Naive thymus-derived CD4-positive, alpha-beta T cell (primary cell): Measurements from ENCODE around the gene KIF16B. TPM values are rescaled to one million over a fixed set of nuclear protein-coding genes. Genes with fewer than 3 reads are reported as not detected.

Source experiments
- ATAC-seq: fragments of 150-1000 bp; cut with Tn5 transposase; 2 replicates; pipeline ENCODE4 v1.10.0; 2021; ENCODE audit warnings: mild to moderate bottlenecking, moderate library complexity
- CTCF ChIA-PET: fragments of 350-600 bp; sonication (Branson Sonifier 250); formaldehyde crosslinking; loops from one replicate; lab custom pipeline; 2021; ENCODE audit warnings: antibody characterized with exemption; lab: Charles Lee
- POLR2A ChIA-PET: fragments of 350-600 bp; sonication (Branson Sonifier 250); formaldehyde crosslinking; loops from one replicate; lab custom pipeline; 2021; ENCODE audit warnings: antibody characterized with exemption, inconsistent platforms; lab: Charles Lee
- DNase-seq, 9 donors: peaks; one replicate each; pipeline versions ENCODE4 v3.0.0 to v3.0.0-alpha.2; 2020 to 2022; ENCODE audit warnings: mixed read lengths in 1 of 9
- H3K27ac ChIP-seq: one replicate; pipeline ENCODE4 v1.7.0; 2013; ENCODE audit warnings: mild to moderate bottlenecking, low read depth, low read length, moderate library complexity
- H3K27me3 ChIP-seq, 2 donors: one replicate each; pipeline ENCODE4 v1.7.0; 2013; ENCODE audit warnings: low read length in 2 of 2, mild to moderate bottlenecking in 2 of 2, moderate library complexity in 2 of 2; ENCODE audit not compliant: control insufficient read depth in 2 of 2, insufficient read depth in 2 of 2
- H3K36me3 ChIP-seq, 3 experiments: 1 replicate in 2 of 3; 2 replicates in 1 of 3; pipeline ENCODE4 v1.7.0; 2013; ENCODE audit warnings: low read length in 3 of 3, mild to moderate bottlenecking in 3 of 3, moderate library complexity in 1 of 3; ENCODE audit not compliant: insufficient read depth in 3 of 3, control insufficient read depth in 2 of 3
- H3K4me1 ChIP-seq, 2 donors: one replicate each; pipeline ENCODE4 v1.7.0; 2013; ENCODE audit warnings: low read length in 2 of 2, mild to moderate bottlenecking in 2 of 2, moderate library complexity in 1 of 2; ENCODE audit not compliant: control insufficient read depth in 2 of 2, insufficient read depth in 2 of 2
- H3K4me3 ChIP-seq: 2 replicates; pipeline ENCODE4 v1.7.0; 2013; ENCODE audit warnings: mild to moderate bottlenecking, low read length
- H3K9me3 ChIP-seq, 3 experiments: 1 replicate in 2 of 3; 2 replicates in 1 of 3; pipeline ENCODE4 v1.7.0; 2013; ENCODE audit warnings: low read length in 3 of 3; ENCODE audit not compliant: control insufficient read depth in 2 of 3
- H3K27ac Mint-ChIP-seq, 9 donors: one replicate each; pipeline ENCODE4 v1.8.0; 2020 to 2022; ENCODE audit warnings: mixed read lengths in 9 of 9, mild to moderate bottlenecking in 8 of 9, moderate library complexity in 5 of 9, inconsistent platforms in 2 of 9
- H3K27me3 Mint-ChIP-seq, 5 donors: one replicate each; pipeline ENCODE4 v1.8.0; 2021 to 2022; ENCODE audit warnings: mixed read lengths in 5 of 5, mild to moderate bottlenecking in 1 of 5
- H3K36me3 Mint-ChIP-seq, 5 donors: one replicate each; pipeline ENCODE4 v1.8.0; 2020 to 2022; ENCODE audit warnings: mixed read lengths in 5 of 5, mild to moderate bottlenecking in 3 of 5, inconsistent platforms in 1 of 5
- H3K4me1 Mint-ChIP-seq, 7 donors: one replicate each; pipeline ENCODE4 v1.8.0; 2020 to 2022; ENCODE audit warnings: mixed read lengths in 7 of 7, mild to moderate bottlenecking in 3 of 7, inconsistent platforms in 1 of 7
- H3K4me3 Mint-ChIP-seq, 10 donors: one replicate each; pipeline ENCODE4 v1.8.0; 2020 to 2022; ENCODE audit warnings: mild to moderate bottlenecking in 10 of 10, mixed read lengths in 10 of 10, moderate library complexity in 6 of 10, inconsistent platforms in 2 of 10
- H3K9me3 Mint-ChIP-seq, 11 donors: one replicate each; pipeline ENCODE4 v1.8.0; 2020 to 2022; ENCODE audit warnings: mixed read lengths in 11 of 11, mild to moderate bottlenecking in 4 of 11, inconsistent platforms in 1 of 11, moderate library complexity in 1 of 11
- intact Hi-C, 2 donors: fragments of 100-400 bp; cut with micrococcal nuclease; formaldehyde crosslinking; loops; one replicate each; pipeline ENCODE4 v1.15.1; 2023
- polyA plus RNA-seq, 2 donors: library from polyadenylated mRNA; unstranded; fragments of 300-500 nt; fragmentation: Illumina TruSeq; gene quantifications; one replicate each; pipeline ENCODE4 v1.2.3, GENCODE V29; 2021
- total RNA-seq, 6 experiments: library from RNA in 5 of 6; stranded (reverse) in 5 of 6; gene quantifications; 1 replicate in 5 of 6; 2 replicates in 1 of 6; pipeline ENCODE4 v1.2.3 and lab custom pipeline; 2021 to 2026

KIF16B gene
- total and polyA plus RNA-seq, 7 experiments from 2014 or later = 6.0 to 13.7 (median 10.3) TPM

DNA sequence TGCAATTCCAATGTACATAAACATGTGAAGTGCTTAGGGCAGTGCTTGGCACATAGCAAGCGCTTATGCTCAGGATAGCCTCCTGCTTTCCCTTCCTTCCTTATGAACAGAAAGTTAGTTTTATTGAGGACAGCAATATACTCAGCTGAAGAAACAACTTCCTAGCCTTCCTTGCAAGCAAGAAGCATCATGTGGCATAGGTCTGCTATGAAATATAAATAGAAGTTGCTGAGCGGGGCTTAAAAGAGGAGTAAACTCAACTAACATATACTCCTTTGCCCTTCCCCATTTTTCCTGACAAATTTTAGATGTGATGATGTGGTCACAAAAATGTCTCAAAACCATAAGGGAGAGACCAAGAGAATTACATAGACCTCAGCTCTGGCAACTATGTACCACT, 98.9 kb downstream of the KIF16B start:
- Histone ChIP-seq H3K4me3 (no peak overlapping the region), H3K4me1 (no peaks in the 10 kb centered on the region), H3K27me3 (no peaks in the 10 kb centered on the region), H3K36me3 (no peaks in the 10 kb centered on the region), H3K27ac (no peak overlapping the region), H3K9me3 (no peaks in the 10 kb centered on the region)
- POLR2A ChIA-PET = no interaction called here
- H3K4me3 Mint-ChIP-seq = no peak overlapping the region
- H3K27ac Mint-ChIP-seq = no peak overlapping the region
- peaks cover 0 to 1% (median 0%) of the 10 kb centered on the region in 11 donors for H3K9me3 Mint-ChIP-seq
- DNase-seq (no peak), ATAC-seq (no peak)
- no peaks in the 10 kb centered on the region for H3K27me3 Mint-ChIP-seq
- CTCF ChIA-PET = no interaction called here
- H3K4me1 Mint-ChIP-seq = peaks cover 5 to 16% (median 8%) of the 10 kb centered on the region in 7 donors
- intact Hi-C loops = loop anchor here in 1 of 2 donors (10.0 kb wide), 1 partner anchor 60 kb away; no protein-coding TSS in a partner anchor
- peaks cover 0 to 34% (median 9%) of the 10 kb centered on the region in 5 donors for H3K36me3 Mint-ChIP-seq

DNA sequence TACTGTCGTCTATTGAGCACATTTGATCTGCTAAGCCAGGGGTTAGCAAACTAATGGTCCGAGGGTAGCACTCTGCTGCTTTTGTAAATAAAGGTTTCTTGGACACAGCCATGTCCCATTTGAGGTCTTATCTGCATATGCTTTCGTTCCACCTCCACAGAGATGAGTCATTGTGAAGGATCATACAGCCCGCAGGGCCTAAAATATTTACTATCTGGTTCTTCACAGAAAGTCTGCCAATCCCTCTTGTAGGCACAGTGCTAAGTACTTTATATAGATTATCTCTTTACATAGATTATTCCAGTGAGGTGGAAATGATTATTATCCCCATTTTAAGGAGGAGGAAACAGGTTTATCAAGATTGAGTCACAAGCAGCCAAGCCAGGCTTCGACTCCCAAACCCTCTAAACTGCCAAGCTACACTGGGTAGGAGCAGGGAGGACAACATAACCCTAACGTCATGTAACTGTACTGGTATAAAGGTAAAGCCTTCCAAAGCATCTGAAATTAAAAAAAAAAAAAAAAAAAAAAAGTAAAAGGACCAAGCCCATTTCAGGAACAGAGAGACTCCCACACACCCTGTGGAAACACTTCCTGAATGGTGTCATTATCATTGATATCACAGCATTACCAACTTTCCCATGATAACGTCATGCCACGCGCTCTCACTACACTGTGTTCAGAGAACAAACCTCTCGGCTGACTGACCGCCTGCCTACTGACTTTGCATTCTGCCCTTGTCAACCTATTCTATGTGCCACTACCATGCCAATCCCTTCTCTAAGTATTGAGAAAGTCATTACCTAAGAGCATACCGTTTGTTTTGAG, 101.0 kb downstream of the KIF16B start:
- Histone ChIP-seq H3K4me1 (no peaks in the 10 kb centered on the region), H3K27me3 (no peaks in the 10 kb centered on the region), H3K4me3 (no peak overlapping the region), H3K9me3 (no peaks in the 10 kb centered on the region), H3K36me3 (no peaks in the 10 kb centered on the region), H3K27ac (no peak overlapping the region)
- Mint-ChIP-seq H3K4me1 (peaks cover 0 to 4% (median under 1%) of the 10 kb centered on the region in 7 donors), H3K9me3 (no peaks in the 10 kb centered on the region), H3K27ac (no peak overlapping the region), H3K36me3 (peaks cover 0 to 27% (median 8%) of the 10 kb centered on the region in 5 donors), H3K27me3 (no peaks in the 10 kb centered on the region), H3K4me3 (no peak overlapping the region)
- ChIA-PET POLR2A (no interaction called here), CTCF (interaction anchor here (0.9 kb wide), 1 partner anchor 11 kb away, joined by 3 read pairs; no protein-coding TSS in a partner anchor)
- intact Hi-C loops = loop anchor here in 1 of 2 donors (10.0 kb wide), 1 partner anchor 57 kb away; no protein-coding TSS in a partner anchor
- ATAC-seq = no peak
- DNase-seq = no peak

DNA sequence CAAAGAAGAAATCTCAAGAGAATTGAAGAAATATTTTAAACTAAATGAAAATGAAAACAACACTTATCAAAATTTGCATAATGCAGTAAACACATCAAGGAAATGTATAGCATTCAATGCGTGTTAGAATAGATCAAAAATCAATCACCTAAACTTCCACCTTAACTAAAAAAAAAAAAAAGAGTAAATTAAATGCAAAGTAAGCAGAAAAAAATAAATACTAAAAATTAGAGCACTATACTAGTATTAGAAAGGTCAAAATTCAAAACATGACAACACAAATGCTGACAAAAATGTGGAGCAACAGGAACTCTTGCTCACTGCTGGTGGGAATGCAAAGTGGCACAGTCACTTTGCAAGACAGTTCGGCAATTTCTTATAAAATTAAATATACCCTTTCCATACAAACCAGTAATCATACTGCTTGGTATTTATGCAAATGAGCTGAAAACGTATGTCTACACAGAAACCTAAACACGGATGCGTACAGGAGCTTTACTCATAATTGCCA, 103.8 kb downstream of the KIF16B start:
- no peaks in the 10 kb centered on the region for H3K27me3 Mint-ChIP-seq
- H3K36me3 ChIP-seq = no peaks in the 10 kb centered on the region
- H3K27ac ChIP-seq = no peak overlapping the region
- H3K36me3 Mint-ChIP-seq = peaks cover 0 to 49% (median 27%) of the 10 kb centered on the region in 5 donors
- POLR2A ChIA-PET = no interaction called here
- CTCF ChIA-PET = no interaction called here
- H3K27me3 ChIP-seq = no peaks in the 10 kb centered on the region
- H3K9me3 ChIP-seq = no peaks in the 10 kb centered on the region
- no peaks in the 10 kb centered on the region for H3K9me3 Mint-ChIP-seq
- no peaks in the 10 kb centered on the region for H3K4me1 ChIP-seq
- no peak overlapping the region for H3K27ac Mint-ChIP-seq
- ATAC-seq (no peak), DNase-seq (no peak)
- intact Hi-C loops = no loop called here
- H3K4me3 ChIP-seq = no peak overlapping the region
- H3K4me3 Mint-ChIP-seq = no peak overlapping the region
- peaks cover 0 to 1% (median 0%) of the 10 kb centered on the region in 7 donors for H3K4me1 Mint-ChIP-seq

DNA sequence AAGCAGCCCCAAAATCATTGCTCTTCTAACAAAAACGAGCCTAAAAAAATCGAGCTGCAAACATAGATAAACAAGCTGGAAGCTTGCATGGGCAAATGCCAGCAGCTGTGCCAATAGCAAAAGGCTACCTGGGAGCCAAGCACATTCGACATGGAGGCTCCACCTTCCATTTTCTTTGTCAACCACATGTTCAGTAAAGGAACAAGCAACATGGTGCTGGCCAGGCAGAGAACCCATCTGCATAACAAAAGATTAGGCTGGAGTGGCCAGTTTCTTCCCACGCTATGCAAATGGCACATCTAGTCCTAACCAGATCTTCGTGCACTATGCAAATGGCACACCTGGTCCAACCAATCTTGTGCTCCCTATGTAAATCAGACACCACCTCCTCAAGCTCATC, 110.5 kb downstream of the KIF16B start:
- intact Hi-C loops = no loop called here
- no peaks in the 10 kb centered on the region for H3K27me3 ChIP-seq
- Mint-ChIP-seq H3K9me3 (peaks cover 0 to 4% (median 0%) of the 10 kb centered on the region in 11 donors), H3K4me1 (peaks cover 0 to 6% (median 0%) of the 10 kb centered on the region in 7 donors), H3K27me3 (no peaks in the 10 kb centered on the region), H3K4me3 (no peak overlapping the region), H3K27ac (no peak overlapping the region), H3K36me3 (peaks cover 0 to 41% (median 28%) of the 10 kb centered on the region in 5 donors)
- ChIA-PET CTCF (no interaction called here), POLR2A (no interaction called here)
- no peaks in the 10 kb centered on the region for H3K36me3 ChIP-seq
- H3K4me3 ChIP-seq = no peak overlapping the region
- ATAC-seq = no peak
- H3K9me3 ChIP-seq = no peaks in the 10 kb centered on the region
- DNase-seq = no peak
- no peak overlapping the region for H3K27ac ChIP-seq
- H3K4me1 ChIP-seq = no peaks in the 10 kb centered on the region

DNA sequence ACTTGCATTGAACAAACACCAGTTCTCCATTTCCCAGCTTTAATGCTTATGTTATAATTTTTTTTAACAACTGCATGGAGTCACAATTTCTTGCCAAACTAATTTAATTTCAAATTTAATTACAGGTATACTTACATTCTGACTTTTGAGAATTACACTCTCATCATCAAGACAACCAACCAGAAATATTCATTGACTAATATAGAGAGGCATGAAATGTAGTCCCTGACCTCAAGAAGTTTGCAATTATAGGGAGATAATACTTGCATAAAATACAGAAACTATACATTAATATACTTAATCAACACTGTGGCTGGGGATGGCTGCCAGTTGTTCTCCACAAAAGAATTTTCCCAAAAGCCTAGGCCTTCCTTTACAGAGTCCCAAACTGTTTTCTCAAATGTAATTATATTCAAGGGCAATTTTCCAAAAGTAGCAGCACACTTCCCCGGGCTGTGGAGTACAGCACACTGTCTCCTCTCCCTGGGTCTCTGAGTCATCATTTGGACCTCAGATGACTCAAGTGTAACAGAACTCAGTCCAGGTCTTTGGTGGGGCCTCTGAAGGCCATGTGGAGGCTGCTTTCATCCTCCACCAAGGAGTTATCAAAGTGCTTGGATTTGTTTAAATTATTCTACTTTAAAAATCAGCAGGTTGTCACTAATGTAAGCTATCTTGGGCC, 114.1 kb downstream of the KIF16B start:
- Histone ChIP-seq H3K9me3 (no peaks in the 10 kb centered on the region), H3K27ac (no peak overlapping the region), H3K36me3 (no peaks in the 10 kb centered on the region), H3K4me3 (no peak overlapping the region), H3K27me3 (no peaks in the 10 kb centered on the region), H3K4me1 (no peaks in the 10 kb centered on the region)
- no peak overlapping the region for H3K27ac Mint-ChIP-seq
- H3K9me3 Mint-ChIP-seq = peaks cover 0 to 4% (median 0%) of the 10 kb centered on the region in 11 donors
- peaks cover 0 to 6% (median 0%) of the 10 kb centered on the region in 7 donors for H3K4me1 Mint-ChIP-seq
- H3K36me3 Mint-ChIP-seq = peaks cover 0 to 22% (median 11%) of the 10 kb centered on the region in 5 donors
- no peak for ATAC-seq
- ChIA-PET POLR2A (no interaction called here), CTCF (no interaction called here)
- no peak for DNase-seq
- no peak overlapping the region for H3K4me3 Mint-ChIP-seq
- intact Hi-C loops = no loop called here
- H3K27me3 Mint-ChIP-seq = no peaks in the 10 kb centered on the region

DNA sequence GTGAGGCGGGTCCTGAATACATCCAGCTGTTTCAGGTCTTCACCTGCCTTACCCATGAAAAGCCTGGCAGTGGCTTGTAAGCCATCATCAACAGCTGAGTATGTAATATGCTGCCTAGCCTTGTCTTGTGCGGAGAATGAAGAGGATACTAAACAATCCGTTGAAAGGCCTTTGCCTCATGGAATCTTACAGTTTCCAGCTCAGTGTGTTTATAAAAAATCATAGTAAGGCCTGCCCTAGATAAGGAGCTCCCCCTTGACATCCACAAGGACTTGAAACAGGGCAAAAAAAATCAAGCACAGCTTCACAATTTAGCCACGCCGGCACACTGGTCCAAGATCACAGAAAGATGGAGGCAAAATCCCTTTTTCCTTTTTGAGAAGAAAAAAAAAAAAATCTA, 115.7 kb downstream of the KIF16B start:
- Mint-ChIP-seq H3K4me1 (peaks cover 0 to 6% (median 0%) of the 10 kb centered on the region in 7 donors), H3K27me3 (no peaks in the 10 kb centered on the region), H3K36me3 (peaks cover 0 to 15% (median 4%) of the 10 kb centered on the region in 5 donors), H3K27ac (no peak overlapping the region), H3K4me3 (no peak overlapping the region), H3K9me3 (peaks cover 0 to 2% (median 0%) of the 10 kb centered on the region in 11 donors)
- Histone ChIP-seq H3K27me3 (no peaks in the 10 kb centered on the region), H3K9me3 (no peaks in the 10 kb centered on the region), H3K4me1 (no peaks in the 10 kb centered on the region), H3K36me3 (no peaks in the 10 kb centered on the region), H3K4me3 (no peak overlapping the region), H3K27ac (no peak overlapping the region)
- intact Hi-C loops = no loop called here
- ATAC-seq (no peak), DNase-seq (no peak)
- CTCF ChIA-PET = no interaction called here
- POLR2A ChIA-PET = no interaction called here
